SKM-1 treated with dmso at 0.1 percent for 144 hours (cell line): ENCODE data around the gene EEFSEC.

Source experiments
- DNase-seq: peaks from one replicate; lab custom pipeline; 2025; ENCODE audit not compliant: unreplicated experiment; lab: John Stamatoyannopoulos, UW

Gene EEFSEC

DNA sequence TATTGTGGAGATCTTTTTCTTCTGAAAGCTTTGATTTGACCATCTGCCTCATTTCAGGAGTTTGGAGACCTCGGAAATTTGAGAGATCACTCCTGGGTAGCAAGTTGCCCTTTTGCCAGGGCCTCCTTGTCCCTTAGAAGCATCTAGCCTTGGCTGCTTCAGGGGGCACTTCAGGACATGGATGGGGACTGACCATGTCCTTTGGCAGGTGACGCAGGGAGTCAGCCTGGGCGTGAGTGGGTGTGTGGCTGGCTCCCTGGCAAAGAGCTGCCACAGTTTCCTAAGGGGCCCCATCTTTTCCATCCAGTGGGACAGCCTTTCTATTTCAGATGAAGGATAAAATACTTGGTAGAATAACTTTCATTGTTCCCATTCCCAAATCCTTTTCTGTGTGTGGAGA is 27.6 kb downstream of the EEFSEC start:
- DNase-seq = no peak

DNA sequence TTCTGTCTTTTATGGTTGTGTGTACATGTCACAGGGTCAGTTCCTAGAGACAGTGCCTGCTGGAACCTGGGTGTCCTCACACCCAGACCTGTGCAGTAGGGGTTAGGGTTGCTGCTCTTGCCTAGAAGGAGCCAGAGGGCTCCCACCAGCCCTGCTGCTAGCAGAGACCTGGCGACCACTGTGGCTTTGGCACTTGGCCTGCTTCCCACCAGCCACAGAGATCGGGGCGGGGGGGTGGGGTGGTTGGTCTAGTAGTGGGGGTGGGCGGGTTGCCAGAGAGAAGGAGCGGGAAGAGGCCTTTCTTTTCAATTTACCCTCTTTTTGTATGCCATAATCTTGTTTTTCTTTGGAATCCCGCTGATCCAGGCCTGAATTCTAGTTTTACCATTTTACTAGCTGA is 29.4 kb downstream of the EEFSEC start:
- DNase-seq = no peak

DNA sequence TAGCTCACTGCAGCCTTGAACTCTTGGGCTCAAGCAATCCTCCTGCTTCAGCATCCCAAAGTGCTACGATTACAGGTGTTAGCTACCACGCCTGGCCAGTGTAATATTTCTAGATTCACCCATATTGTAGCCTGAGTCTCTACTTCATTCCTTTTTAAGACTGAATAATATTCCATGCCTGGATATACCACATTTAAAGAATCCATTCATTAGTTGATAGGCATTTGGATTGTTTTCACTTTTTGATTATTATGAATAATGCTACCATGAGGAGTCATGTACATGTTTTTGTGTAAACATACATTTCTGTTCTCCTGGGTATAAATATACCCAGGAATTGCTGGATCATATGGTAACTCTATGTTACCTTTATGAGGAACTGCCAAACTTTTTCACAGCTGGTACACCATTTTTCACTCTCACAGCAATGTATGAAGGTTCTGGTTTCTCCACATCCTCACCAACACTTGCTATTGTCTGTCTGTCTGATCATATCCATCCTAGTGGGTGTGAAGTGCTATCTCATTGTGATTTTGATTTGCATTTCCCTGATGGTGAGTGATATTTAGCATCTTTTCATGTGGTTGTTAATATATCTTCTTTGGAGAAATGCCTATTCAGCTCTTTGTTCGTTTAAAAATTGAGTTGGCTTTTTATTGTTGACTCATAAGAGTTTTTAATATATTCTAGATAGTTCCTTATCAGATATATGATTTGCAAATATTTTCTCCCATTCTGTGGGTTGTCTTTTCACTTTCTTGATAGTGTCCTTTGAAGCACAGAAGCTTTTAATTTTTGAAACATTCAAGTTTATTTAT is 32.6 kb downstream of the EEFSEC start:
- no peak for DNase-seq

DNA sequence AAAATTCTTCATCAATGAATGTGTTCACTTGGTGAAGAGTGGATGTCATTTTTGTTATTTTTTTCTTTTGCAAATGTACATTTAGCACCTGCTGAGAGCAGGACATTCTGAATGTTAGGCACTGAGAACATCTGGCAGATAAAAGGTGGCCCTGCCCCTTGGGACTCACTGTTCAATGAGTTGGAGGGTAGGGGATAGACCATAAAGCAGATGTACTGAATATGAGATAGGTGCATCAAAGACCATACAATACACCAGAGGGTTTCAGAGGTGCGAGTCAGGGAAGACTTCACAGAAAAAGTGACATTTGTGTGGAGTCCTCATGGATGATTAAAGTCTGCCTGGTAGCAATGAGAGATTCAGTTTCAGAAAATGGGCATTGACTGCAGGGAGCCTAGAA is 34.2 kb downstream of the EEFSEC start:
- no peak for DNase-seq

DNA sequence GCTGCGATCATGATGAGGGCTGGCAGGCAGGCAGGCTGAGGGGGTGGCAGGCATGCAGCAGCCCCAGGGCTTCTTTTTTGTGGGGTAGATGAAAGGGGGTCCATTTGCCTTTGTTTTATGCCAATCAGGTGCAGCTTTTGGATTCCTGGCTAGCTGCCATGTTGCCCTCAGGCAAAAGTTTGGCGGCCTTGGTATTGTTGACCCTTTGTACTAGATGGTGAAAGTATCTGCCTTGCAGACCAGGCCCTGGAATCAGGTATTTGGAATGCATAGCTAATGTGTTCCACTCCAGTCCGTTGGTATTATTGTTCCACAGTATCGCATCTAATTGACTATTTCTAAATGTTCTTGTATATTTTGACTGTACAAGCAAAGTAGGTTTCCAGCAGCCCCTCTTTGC is 35.0 kb downstream of the EEFSEC start:
- no peak for DNase-seq

DNA sequence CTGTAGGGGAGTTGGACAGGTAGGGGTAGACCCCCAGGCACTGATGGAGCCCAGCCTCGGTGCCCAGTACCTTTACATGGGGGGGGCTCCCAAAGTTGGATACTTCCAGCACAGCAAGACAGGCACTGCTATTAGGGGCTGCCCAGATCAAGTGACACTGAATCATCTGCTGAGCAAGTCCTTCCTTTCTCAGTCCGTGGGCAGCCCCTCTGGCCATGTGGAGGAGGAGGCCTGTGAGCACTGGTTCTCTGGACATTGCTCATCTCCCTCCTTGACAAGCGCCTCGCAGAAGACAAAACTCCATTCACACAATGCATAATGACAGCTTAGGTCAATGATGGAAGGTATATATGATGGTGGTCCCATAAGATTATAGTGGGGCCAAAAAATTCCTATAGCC is 35.7 kb downstream of the EEFSEC start:
- DNase-seq = no peak

DNA sequence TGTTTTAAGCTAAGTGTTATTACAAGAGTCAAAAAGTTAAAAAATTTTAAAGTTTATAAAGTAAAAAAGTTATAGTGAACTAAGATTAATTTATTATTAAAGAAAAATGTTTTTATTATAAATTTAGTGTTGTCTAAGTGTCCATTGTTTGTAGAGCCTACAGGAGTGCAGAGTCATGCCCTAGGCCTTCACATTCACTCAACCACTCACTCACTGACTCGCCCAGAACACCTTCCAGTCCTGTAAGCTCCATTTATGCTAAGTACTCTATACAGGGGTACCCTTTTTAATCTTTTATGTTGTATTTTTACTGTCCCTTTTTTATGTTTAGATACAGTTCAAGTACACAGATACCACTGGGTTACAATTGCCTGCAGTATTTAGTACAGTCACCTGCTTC is 37.2 kb downstream of the EEFSEC start:
- no peak for DNase-seq

DNA sequence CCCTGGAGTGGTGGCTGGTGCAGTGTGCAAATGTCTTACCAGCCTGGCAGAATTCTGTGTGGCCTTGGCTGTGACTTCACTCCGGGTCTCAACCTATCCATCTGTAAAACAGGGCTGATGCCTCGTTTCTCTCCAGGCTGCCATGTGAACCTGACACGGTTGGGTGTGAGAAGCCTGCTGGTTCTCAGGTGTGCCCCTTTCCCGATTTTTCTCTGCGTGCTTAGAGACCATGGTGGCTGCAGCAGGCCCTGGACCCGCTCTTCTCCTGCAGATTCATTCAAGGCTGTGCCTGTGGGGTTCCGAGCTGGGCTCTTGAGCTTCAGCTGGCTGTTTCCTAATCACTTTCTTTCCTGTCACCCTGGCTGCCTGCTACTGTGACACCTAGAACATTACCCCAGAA is 38.9 kb downstream of the EEFSEC start:
- no peak for DNase-seq

DNA sequence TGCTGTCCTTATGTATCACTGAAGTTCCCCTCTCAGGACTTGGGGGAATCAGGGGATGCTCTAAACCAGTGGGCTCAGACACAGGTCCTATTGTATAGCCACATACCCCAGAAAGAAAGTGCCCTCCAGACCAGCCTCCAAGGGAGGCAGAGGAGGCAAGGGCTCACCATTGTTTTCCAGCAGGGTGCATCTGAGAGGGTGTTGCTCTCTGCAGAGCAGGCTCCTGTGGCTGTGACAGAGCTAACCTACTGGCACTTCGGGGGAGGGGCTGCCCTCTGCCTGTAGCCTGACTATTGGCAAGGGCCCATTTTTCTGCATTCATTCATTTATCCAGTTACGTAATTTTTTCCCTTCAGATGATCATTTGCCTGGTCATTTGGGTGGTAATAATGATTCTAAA is 39.9 kb downstream of the EEFSEC start:
- DNase-seq = no peak

DNA sequence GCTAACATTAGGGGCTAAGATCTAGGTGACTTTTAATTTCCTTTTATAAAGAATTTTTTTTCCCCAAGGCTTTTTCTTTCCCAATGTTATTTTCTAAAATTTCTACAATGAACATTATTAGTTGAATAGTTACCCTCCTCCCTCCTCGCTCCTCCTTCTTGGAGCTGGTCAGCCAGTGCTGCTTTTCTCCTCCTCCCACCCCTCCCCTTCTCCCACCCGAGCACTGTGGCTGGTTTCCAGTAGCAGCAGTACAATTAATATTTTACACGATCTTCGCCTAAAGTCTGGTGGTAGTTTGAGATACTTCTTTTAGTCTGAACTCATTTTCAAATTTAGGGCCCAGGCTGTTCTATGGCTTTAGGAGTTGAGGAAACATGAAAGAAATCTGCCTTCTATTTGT is 41.6 kb downstream of the EEFSEC start:
- no peak for DNase-seq

DNA sequence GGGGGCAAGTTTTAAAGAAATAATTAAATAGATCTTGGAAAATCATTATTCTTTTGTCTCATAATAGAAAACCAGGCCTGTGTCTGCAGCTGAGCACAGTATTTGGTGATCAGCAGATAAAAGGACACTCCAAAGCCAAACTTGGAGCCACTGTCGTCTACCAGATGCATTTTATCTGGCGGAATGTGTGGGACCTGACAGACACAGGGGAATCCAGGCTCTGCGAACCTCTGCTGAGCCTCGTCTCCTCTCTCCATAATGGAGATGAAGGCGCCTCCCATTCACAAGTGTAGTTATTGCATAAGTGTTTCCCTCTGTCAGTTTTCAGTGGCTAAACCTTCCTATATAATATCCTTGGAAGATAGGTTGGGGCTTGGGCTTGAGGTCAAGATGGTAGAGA is 42.1 kb downstream of the EEFSEC start:
- DNase-seq = no peak

DNA sequence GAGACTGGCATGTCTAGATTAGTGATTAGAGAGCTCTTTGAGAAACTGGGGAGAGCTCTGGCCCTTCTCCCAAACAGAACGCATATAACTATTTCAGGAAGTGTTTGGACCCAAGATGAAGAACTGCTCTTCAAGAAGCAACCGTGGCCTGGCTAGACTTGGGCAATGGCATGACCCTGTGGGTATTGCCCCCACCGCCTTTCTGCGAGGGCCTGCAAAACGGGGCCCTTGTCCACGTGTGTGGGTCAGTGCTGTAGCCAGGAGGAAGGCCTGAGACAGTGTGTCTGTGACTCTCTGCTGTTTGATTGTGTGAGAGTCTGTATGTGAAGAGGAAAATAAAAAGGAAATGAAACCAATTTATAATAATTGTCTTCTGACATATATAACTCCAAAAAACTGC is 42.5 kb downstream of the EEFSEC start:
- no peak for DNase-seq

DNA sequence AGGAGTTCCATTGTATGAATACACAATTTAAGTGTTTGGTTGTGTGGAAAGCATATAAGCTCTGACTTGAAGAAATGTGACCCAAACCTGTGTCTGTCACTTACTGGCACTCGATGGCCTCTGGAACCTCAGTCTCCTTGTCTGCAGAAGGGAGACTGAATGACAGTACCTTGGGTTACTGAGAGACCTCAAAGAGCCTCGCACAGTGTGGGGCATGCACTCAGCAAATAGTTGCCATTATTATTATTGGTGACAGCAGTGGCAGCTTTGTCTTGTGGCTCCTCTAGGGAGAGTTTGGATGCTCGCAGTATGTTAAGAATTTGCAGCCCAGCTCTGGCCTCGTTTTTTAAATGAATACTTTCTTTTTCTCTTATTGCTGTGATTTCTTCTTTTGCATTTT is 43.4 kb downstream of the EEFSEC start:
- DNase-seq = no peak

DNA sequence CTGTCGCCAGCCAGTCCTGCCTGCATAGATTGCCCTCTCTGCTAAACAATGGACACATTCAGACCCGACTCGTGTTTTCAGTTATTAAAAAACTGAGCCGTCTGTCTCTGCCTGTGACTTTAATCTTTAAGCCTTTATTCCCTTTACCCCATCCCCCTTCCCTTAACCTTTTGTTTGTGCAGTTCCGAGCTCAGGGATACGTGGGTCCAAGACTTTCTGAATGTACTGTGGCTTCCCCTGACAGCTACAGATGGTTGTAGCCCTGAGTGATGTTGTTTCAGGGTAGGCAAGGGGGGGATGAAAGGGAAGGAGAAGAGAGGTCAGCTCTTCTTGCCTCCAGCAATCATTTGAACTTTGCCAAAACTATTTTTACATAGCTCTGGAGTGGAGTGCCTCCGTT is 44.6 kb downstream of the EEFSEC start:
- DNase-seq = no peak

DNA sequence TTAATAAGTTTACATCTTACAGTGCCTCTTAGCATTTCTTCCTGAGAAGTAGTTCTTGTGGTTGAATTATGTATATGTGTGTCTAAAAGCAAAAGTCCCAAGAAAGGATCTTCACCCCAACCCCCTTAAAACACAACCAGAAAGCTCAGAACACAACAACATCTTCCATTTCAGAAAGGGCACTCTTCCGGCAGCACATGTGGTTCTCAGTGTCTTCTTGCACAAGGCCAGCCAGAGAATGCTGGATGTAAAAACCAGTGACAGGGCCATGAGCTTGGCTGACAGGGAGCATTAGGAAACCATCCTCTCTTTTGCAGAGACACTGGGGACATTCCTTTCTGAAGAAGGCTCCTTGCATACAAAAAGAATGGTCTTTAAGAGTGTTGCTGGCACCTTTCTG is 45.0 kb downstream of the EEFSEC start:
- DNase-seq = no peak

DNA sequence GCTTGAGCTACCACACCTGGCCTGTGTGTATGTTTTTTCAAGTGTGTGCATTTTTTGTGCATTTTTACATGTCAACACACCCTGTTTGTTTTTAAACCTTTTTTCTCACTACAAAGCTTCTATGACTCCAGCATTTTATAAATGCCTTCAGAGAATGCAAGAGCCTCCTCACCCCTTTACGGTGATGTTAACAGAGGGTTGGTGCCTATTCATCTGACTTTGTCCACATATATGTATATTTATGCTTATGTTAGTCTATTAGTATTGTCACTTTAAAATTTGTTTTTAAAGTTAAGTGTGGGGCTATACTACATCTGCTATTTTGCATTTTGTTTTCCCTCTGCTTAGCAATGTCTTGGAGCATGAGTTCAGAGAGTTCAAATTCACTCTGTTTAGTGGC is 45.8 kb downstream of the EEFSEC start:
- DNase-seq = no peak

DNA sequence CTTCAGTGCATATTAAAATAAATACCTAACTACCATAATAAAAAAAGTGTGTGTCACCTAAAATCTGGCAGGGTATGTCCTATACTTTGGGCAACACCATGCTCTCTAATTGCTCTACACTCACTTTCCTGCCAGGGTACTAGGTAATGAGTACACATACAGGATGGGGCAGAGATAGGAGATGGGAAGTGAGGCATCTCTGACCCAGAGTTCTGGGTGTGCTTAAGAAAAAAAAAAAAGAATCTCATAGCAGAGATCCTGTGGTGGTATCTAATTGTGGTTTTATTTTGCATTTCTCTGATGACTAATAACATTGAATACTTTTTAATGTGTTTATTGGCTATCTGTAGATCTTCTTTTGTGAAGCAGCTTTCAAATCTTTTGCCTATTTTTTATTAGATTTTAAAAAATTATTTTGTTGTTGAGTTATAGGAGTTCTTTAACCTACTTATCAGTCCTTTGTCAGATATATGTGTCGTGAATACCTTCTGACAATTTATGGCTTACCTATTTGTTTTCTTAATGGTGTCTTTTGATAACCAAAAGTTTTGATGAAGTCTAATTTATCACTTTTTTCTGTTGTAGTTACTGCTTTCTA is 48.0 kb downstream of the EEFSEC start:
- DNase-seq = no peak

DNA sequence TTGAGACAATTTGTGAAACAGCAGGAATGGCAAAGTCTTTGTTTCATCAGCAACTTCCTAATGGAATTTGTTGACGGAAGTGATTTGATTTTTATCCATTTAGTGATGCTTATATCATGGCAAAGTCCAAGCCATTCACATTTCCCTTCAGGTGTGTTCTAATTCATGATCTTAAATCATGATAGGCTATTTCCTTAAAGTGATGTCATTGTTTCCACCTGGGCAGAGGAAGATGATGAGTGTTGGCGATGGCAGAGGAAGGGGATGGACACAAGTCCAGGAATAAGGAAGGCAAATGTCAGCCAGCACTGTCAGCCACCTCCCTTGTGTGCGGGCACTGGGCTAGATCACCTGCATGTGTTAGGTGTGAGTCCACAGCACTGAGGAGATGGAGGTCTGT is 49.9 kb downstream of the EEFSEC start:
- no peak for DNase-seq

DNA sequence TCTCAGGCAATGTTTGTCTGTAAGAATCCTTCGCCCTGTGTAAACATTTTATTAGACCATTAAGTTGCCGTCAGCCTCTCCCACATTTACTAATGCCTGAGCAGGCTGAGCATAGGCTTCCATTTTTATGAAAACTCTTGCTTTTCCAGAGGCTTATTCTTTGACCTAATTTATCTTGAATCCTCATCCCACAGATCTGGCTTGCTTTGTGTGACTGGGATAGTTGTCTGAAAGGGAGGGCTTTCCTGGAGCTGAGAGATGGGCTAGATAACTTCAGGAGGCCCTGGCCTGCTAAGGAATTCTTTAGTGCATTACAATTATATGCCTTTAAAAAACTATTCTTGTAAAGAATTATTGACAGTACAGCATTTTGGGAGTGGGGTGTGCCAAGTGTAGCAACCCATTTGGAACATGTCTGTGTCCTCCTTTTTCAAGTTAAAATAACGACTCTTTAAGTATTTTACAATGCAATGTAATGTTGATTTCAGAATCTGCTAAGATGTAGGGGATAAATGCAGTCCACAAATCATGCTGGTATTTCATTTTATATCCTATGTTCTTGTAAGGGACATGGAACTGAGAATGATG is 52.4 kb downstream of the EEFSEC start:
- DNase-seq = no peak

DNA sequence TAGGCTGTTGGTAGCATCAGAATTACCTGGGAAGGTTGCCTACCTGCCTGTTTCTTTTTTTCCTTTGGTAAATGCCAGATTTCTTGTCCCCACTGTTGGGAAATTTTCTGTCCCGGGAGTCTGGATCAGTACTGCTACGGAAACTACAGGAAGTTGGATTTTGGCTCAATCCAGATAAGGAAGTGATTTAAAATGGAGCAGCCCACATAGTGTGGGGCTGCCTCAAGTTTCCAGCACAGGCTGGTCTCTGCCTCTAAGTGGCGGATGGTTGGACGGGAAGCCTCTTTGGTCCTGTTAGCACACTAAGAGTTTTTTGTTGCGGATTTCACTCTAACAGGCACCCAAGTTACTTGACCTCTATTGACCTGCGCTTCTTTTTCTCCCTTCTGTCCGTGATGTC is 54.7 kb downstream of the EEFSEC start:
- DNase-seq = no peak

DNA sequence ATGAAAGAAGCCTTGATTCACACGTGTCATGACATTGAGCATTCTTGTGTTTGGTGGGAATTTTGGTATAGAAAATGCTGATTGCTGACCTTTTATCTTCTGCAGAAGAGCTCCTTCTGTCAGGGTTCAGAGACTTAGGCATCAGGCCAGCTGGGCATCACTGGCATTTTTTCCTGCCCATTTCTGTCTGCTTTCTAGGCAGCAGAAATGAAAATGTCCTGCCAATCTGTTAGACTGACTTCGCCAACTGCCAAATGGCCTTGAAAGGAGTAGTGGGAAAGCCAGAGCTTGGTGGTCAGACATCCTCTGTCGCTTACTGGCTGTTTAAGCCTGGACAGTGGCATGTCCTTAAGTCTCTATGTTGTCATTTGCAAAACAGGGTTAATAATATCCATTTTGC is 57.4 kb downstream of the EEFSEC start:
- DNase-seq = no peak

DNA sequence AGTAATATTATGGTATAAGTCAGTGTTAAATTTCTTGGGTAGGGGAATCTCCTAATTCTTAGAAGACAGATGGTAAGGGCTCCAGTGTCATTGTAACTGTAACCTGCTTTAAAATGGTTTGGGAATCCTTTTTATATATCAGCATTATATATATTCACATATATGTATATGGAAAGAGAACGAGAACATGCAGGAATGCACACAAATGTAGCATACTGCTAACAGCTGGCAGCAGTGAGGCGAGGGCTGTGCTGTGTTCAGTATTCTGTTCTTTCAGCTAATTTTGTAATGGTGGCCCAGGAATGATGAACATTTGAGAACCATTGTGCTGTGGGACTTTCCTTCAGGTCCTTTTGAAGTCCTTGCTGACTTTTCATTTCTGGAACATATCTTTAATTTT is 60.8 kb downstream of the EEFSEC start:
- no peak for DNase-seq

DNA sequence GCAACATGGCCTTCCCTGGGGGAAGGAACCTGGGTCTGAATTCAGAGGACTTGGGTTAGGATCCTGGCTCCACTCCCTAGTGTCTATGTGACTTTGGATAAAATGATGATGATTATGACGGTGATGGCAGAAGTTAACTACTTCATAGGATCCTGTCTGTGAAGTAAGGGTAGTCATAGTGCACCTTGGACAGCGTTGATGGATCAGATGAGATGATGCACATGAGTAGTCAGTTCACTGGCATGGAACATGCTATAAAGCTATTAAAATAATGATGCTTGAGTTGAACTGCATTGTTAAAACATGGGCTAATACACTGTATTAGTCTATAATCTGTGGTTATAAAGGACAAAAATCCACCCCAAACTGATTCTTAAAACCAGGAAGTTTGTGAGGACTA is 62.0 kb downstream of the EEFSEC start:
- no peak for DNase-seq
